BE2C (cell line): ENCODE results near the gene PPFIBP1.
"Not testable (repeated sequence)": the region's sequence is repeated elsewhere in the genome, so short reads cannot be mapped to it uniquely, and the experiment has no call there.

Source experiments
- DNase-seq: peaks from one replicate; pipeline ENCODE4 v3.0.0-alpha.2; 2020
- H3K27me3 ChIP-seq: fragments of 250-450 bp; sonication (Bioruptor Pico); 2 replicates; pipeline ENCODE4 v1.5.1; 2020; ENCODE audit warnings: mild to moderate bottlenecking
- H3K36me3 ChIP-seq: fragments of 250-450 bp; sonication (Bioruptor Pico); 2 replicates; pipeline ENCODE4 v1.5.1; 2020; ENCODE audit warnings: mild to moderate bottlenecking
- H3K4me1 ChIP-seq: fragments of 250-450 bp; sonication (Bioruptor Pico); 2 replicates; pipeline ENCODE4 v1.5.1; 2020
- H3K4me3 ChIP-seq: 2 replicates; pipeline ENCODE4 v1.5.1; 2011; ENCODE audit warnings: low read depth, low read length
- H3K9me3 ChIP-seq: fragments of 250-450 bp; sonication (Bioruptor Pico); 2 replicates; pipeline ENCODE4 v1.5.1; 2020
- CTCF ChIP-seq: IDR thresholded peaks from 2 replicates; pipeline ENCODE4 v1.5.1; 2012; ENCODE audit warnings: mild to moderate bottlenecking, low read depth, low read length

The PPFIBP1 gene

GRCh38 chr12:27723212-27723611, 199.2 kb downstream of the PPFIBP1 start:
- Histone ChIP-seq H3K4me1 (no peaks in the 10 kb centered on the region), H3K27me3 (no peaks in the 10 kb centered on the region), H3K36me3 (peaks cover 56% of the 10 kb centered on the region), H3K4me3 (no peak overlapping the region), H3K9me3 (no peaks in the 10 kb centered on the region)
- DNase-seq, result no peak
- TF ChIP-seq CTCF, result no peak

- Histone ChIP-seq H3K27me3 (no peaks in the 10 kb centered on the region), H3K4me3 (no peak overlapping the region), H3K9me3 (no peaks in the 10 kb centered on the region), H3K36me3 (peaks cover 25% of the 10 kb centered on the region), H3K4me1 (peaks cover 2% of the 10 kb centered on the region; the same call in 1 of the 2 replicates)
- no peak for TF ChIP-seq CTCF
- DNase-seq, result no peak
Observed at GRCh38 chr12:27730097-27730588, 206.1 kb downstream of the PPFIBP1 start.

- H3K4me1 ChIP-seq, result peaks cover 2% of the 10 kb centered on the region; the same call in 1 of the 2 replicates
- no peaks in the 10 kb centered on the region for H3K9me3 ChIP-seq
- H3K27me3 ChIP-seq, result no peaks in the 10 kb centered on the region
- no peak overlapping the region for H3K4me3 ChIP-seq
- peak; percentile 16 for DNase-seq
- peak; percentile 47 for TF ChIP-seq CTCF
- peaks cover 15% of the 10 kb centered on the region for H3K36me3 ChIP-seq
Observed at GRCh38 chr12:27732281-27732680, 208.3 kb downstream of the PPFIBP1 start.

GRCh38 chr12:27733052-27733656, 209.1 kb downstream of the PPFIBP1 start:
- TF ChIP-seq CTCF, result peak; percentile 92
- peak; percentile 30 for DNase-seq

GRCh38 chr12:27733791-27734190, 209.8 kb downstream of the PPFIBP1 start:
- Histone ChIP-seq H3K36me3 (peaks cover 24% of the 10 kb centered on the region), H3K27me3 (no peaks in the 10 kb centered on the region), H3K4me3 (no peak overlapping the region), H3K4me1 (peaks cover 2% of the 10 kb centered on the region; the same call in 1 of the 2 replicates), H3K9me3 (no peaks in the 10 kb centered on the region)
- TF ChIP-seq CTCF, result no peak
- no peak for DNase-seq

More at GRCh38 chr12:27733052-27733656, 209.1 kb downstream of the PPFIBP1 start:
- H3K4me1 ChIP-seq, result peaks cover 2% of the 10 kb centered on the region; the same call in 1 of the 2 replicates
- H3K27me3 ChIP-seq, result no peaks in the 10 kb centered on the region
- H3K4me3 ChIP-seq, result no peak overlapping the region
- peaks cover 19% of the 10 kb centered on the region for H3K36me3 ChIP-seq
- H3K9me3 ChIP-seq, result no peaks in the 10 kb centered on the region

- H3K36me3 ChIP-seq, result peaks cover 24% of the 10 kb centered on the region
- not testable (repeated sequence) for DNase-seq, H3K9me3 ChIP-seq, H3K4me1 ChIP-seq, H3K27me3 ChIP-seq, H3K4me3 ChIP-seq
Observed at GRCh38 chr12:27734321-27734720, 210.3 kb downstream of the PPFIBP1 start.
